Activated CD4-positive, alpha-beta T cell treated with anti-CD3 and anti-CD28 coated beads for 24 hours (primary cell): Measurements from ENCODE around the gene ATXN1.

Experiments used
- DNase-seq, 2 donors: peaks; one replicate each; pipeline ENCODE4 v3.0.0-alpha.2; 2020; ENCODE audit warnings: low read depth in 2 of 2

ATXN1 gene

GRCh38 chr6:16783509-16783908, 22.2 kb upstream of the ATXN1 start:
- no peak for DNase-seq

GRCh38 chr6:16782278-16782677, 21.0 kb upstream of the ATXN1 start:
- DNase-seq = no peak

- no peak for DNase-seq
Observed at GRCh38 chr6:16781348-16782169, 20.3 kb upstream of the ATXN1 start.

- DNase-seq = no peak
Observed at GRCh38 chr6:16778521-16778920, 17.3 kb upstream of the ATXN1 start.

- DNase-seq = no peak
Observed at GRCh38 chr6:16777794-16778193, 16.5 kb upstream of the ATXN1 start.

GRCh38 chr6:16776394-16777017, 15.2 kb upstream of the ATXN1 start:
- no peak for DNase-seq

GRCh38 chr6:16774437-16774836, 13.2 kb upstream of the ATXN1 start:
- DNase-seq = no peak

- DNase-seq = no peak
Observed at GRCh38 chr6:16773362-16773761, 12.1 kb upstream of the ATXN1 start.

- DNase-seq = peak; percentile 66 to 67
Observed at GRCh38 chr6:16770701-16771569, 9.7 kb upstream of the ATXN1 start.

- no peak for DNase-seq
Observed at GRCh38 chr6:16769986-16770376, 8.7 kb upstream of the ATXN1 start.

- DNase-seq = peak; percentile 20 to 59
Observed at GRCh38 chr6:16769131-16769985, 8.1 kb upstream of the ATXN1 start.

- no peak for DNase-seq
Observed at GRCh38 chr6:16768477-16768830, 7.2 kb upstream of the ATXN1 start.

GRCh38 chr6:16767765-16768476, 6.7 kb upstream of the ATXN1 start:
- DNase-seq = no peak

GRCh38 chr6:16766836-16767745, 5.8 kb upstream of the ATXN1 start:
- DNase-seq = no peak

GRCh38 chr6:16766043-16766536, 4.8 kb upstream of the ATXN1 start:
- DNase-seq = no peak

GRCh38 chr6:16765235-16765634, 4.0 kb upstream of the ATXN1 start:
- DNase-seq = no peak

- DNase-seq = no peak
Observed at GRCh38 chr6:16764188-16764950, 3.1 kb upstream of the ATXN1 start.

GRCh38 chr6:16762550-16763477, 1.6 kb upstream of the ATXN1 start:
- DNase-seq = peak; percentile 17 to 31
